WTC11 (cell line): ENCODE results near the gene ACAT2. TPM values are rescaled to one million over a fixed set of nuclear protein-coding genes. Genes with fewer than 3 reads are reported as not detected.

Experiments
- ATAC-seq: fragments of 200-7000 bp; cut with Tn5 transposase; 2 replicates; pipeline ENCODE4 v1.10.0; 2021; ENCODE audit warnings: mild to moderate bottlenecking, moderate library complexity
- CTCF ChIA-PET: fragments of 300-600 bp; sonication (Branson Sonifier 250); formaldehyde crosslinking; loops from one replicate; lab custom pipeline; 2021; ENCODE audit warnings: antibody characterized with exemption; lab: Charles Lee
- POLR2A ChIA-PET: fragments of 350-600 bp; sonication (Branson Sonifier 250); formaldehyde crosslinking; loops from one replicate; lab custom pipeline; 2021; ENCODE audit warnings: antibody characterized with exemption; lab: Charles Lee
- DNase-seq: peaks from one replicate; pipeline ENCODE4 v3.0.0; 2021; ENCODE audit warnings: low spot score
- H3K27ac Mint-ChIP-seq: 2 replicates; pipeline ENCODE4 v1.8.0; 2021; ENCODE audit warnings: mixed read lengths
- H3K27me3 Mint-ChIP-seq: 2 replicates; pipeline ENCODE4 v1.8.0; 2021; ENCODE audit warnings: low read depth, mild to moderate bottlenecking, moderate library complexity, mixed read lengths
- H3K36me3 Mint-ChIP-seq: 2 replicates; pipeline ENCODE4 v1.8.0; 2021; ENCODE audit warnings: mixed read lengths
- H3K4me1 Mint-ChIP-seq: 2 replicates; pipeline ENCODE4 v1.8.0; 2022; ENCODE audit warnings: mixed read lengths
- H3K4me3 Mint-ChIP-seq: 2 replicates; pipeline ENCODE4 v1.8.0; 2021; ENCODE audit warnings: mild to moderate bottlenecking, moderate library complexity, mixed read lengths
- H3K9me3 Mint-ChIP-seq: 2 replicates; pipeline ENCODE4 v1.8.0; 2021; ENCODE audit warnings: mixed read lengths
- CREM ChIP-seq: sonication (generic); formaldehyde crosslinking; IDR thresholded peaks from 2 replicates; pipeline ENCODE4 v1.8.1; 2022; ENCODE audit warnings: mild to moderate bottlenecking, missing genetic modification reagents, moderate library complexity
- FOXK1 ChIP-seq: sonication (generic); formaldehyde crosslinking; IDR thresholded peaks from 2 replicates; pipeline ENCODE4 v1.8.0; 2022; ENCODE audit warnings: mild to moderate bottlenecking, moderate library complexity, missing genetic modification reagents
- FOXP1 ChIP-seq: sonication (generic); formaldehyde crosslinking; IDR thresholded peaks from 2 replicates; pipeline ENCODE4 v1.8.0; 2022; ENCODE audit warnings: missing genetic modification reagents, mild to moderate bottlenecking, moderate library complexity, borderline replicate concordance
- JAZF1 ChIP-seq: fragments of 250-450 bp; sonication (Bioruptor Pico); IDR thresholded peaks from 2 replicates; pipeline ENCODE4 v1.9.0; 2021; ENCODE audit warnings: moderate library complexity, mild to moderate bottlenecking, inconsistent platforms
- MXD4 ChIP-seq: fragments of 250-450 bp; sonication (Bioruptor Pico); IDR thresholded peaks from 2 replicates; pipeline ENCODE4 v1.8.0; 2021; ENCODE audit warnings: mild to moderate bottlenecking, moderate library complexity, borderline replicate concordance
- NR1H2 ChIP-seq: sonication (generic); formaldehyde crosslinking; IDR thresholded peaks from 2 replicates; pipeline ENCODE4 v1.9.0; 2021; ENCODE audit warnings: mild to moderate bottlenecking, moderate library complexity, missing genetic modification reagents
- OVOL2 ChIP-seq: fragments of 250-450 bp; sonication (Bioruptor Pico); IDR thresholded peaks from 2 replicates; pipeline ENCODE4 v1.9.0; 2021; ENCODE audit warnings: mild to moderate bottlenecking, borderline replicate concordance
- SMAD3 ChIP-seq: sonication (generic); formaldehyde crosslinking; IDR thresholded peaks from 2 replicates; pipeline ENCODE4 v1.8.0; 2022; ENCODE audit warnings: missing genetic modification reagents, mild to moderate bottlenecking, borderline replicate concordance
- SOX15 ChIP-seq: fragments of 250-450 bp; sonication (Bioruptor Pico); IDR thresholded peaks from 2 replicates; pipeline ENCODE4 v1.9.0; 2021; ENCODE audit warnings: mild to moderate bottlenecking
- TP53 ChIP-seq: sonication (generic); formaldehyde crosslinking; IDR thresholded peaks from 2 replicates; pipeline ENCODE4 v1.8.1; 2023; ENCODE audit warnings: mild to moderate bottlenecking, missing genetic modification reagents
- total RNA-seq: library from RNA; stranded (reverse); gene quantifications from 3 replicates; pipeline ENCODE4 v1.2.3, GENCODE V29; 2021
- TF ChIP-seq, protein P1 (sequence below): sonication (generic); formaldehyde crosslinking; IDR thresholded peaks from 2 replicates; pipeline ENCODE4 v1.8.1; 2023; ENCODE audit warnings: mild to moderate bottlenecking, missing genetic modification reagents
- TF ChIP-seq, protein P2 (sequence below): sonication (generic); formaldehyde crosslinking; IDR thresholded peaks from 2 replicates; pipeline ENCODE4 v1.8.0; 2023; ENCODE audit warnings: mild to moderate bottlenecking, missing genetic modification reagents
- TF ChIP-seq, protein P3 (sequence below): fragments of 250-450 bp; sonication (Bioruptor Pico); IDR thresholded peaks from 2 replicates; pipeline ENCODE4 v1.9.0; 2021; ENCODE audit warnings: mild to moderate bottlenecking, borderline replicate concordance
- TF ChIP-seq, protein P4 (sequence below): sonication (generic); formaldehyde crosslinking; IDR thresholded peaks from 2 replicates; pipeline ENCODE4 v1.8.0; 2022; ENCODE audit warnings: mild to moderate bottlenecking, missing genetic modification reagents
- TF ChIP-seq, protein P5 (sequence below): sonication (generic); formaldehyde crosslinking; IDR thresholded peaks from 2 replicates; pipeline ENCODE4 v1.8.0; 2022; ENCODE audit warnings: mild to moderate bottlenecking, missing genetic modification reagents
- TF ChIP-seq, protein P6 (sequence below): sonication (generic); formaldehyde crosslinking; IDR thresholded peaks from 2 replicates; pipeline ENCODE4 v1.8.1; 2022; ENCODE audit warnings: mild to moderate bottlenecking, moderate library complexity, missing genetic modification reagents
- TF ChIP-seq, protein P7 (sequence below): sonication (generic); formaldehyde crosslinking; IDR thresholded peaks from 2 replicates; pipeline ENCODE4 v1.8.1; 2022; ENCODE audit warnings: missing genetic modification reagents, borderline replicate concordance
- TF ChIP-seq, protein P8 (sequence below): sonication (generic); formaldehyde crosslinking; IDR thresholded peaks from 2 replicates; pipeline ENCODE4 v1.8.1; 2022; ENCODE audit warnings: low read depth, mild to moderate bottlenecking, moderate library complexity, missing genetic modification reagents, borderline replicate concordance

Gene ACAT2
- total RNA-seq, 1 experiment from 2014 or later = 138 TPM

DNA sequence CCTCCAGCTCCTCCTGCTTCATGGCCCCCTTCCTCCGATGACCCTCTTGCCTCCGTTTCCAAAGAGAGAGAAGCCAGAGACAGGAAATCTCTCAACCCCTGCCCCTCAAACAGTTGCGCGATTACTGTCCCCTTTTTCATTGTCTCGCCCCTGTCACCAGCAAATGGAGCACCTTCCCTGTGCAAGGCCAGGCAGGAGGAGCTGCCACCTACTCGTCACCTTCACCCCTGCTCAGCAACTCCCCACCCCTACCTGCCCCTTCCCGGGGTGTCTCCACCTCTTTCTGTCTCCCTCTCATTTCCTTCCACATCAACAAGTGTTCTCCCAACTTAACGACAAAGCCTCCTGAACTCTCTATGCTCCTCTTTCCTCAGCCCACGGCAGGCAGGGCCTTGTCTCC is 51.9 kb downstream of the ACAT2 start:
- Mint-ChIP-seq H3K27ac (no peak overlapping the region), H3K4me3 (no peak overlapping the region), H3K4me1 (peaks cover 26% of the 10 kb centered on the region), H3K36me3 (no peaks in the 10 kb centered on the region), H3K27me3 (no peaks in the 10 kb centered on the region), H3K9me3 (no peaks in the 10 kb centered on the region)
- ChIA-PET POLR2A (no interaction called here), CTCF (no interaction called here)
- ATAC-seq = no peak
- TF ChIP-seq, protein P1, sequence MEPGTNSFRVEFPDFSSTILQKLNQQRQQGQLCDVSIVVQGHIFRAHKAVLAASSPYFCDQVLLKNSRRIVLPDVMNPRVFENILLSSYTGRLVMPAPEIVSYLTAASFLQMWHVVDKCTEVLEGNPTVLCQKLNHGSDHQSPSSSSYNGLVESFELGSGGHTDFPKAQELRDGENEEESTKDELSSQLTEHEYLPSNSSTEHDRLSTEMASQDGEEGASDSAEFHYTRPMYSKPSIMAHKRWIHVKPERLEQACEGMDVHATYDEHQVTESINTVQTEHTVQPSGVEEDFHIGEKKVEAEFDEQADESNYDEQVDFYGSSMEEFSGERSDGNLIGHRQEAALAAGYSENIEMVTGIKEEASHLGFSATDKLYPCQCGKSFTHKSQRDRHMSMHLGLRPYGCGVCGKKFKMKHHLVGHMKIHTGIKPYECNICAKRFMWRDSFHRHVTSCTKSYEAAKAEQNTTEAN (CRISPR knock-in tag) = no peak
- TF ChIP-seq FOXK1 (CRISPR knock-in tag) (no peak), NR1H2 (no peak), CREM (CRISPR knock-in tag) (no peak), JAZF1 (CRISPR knock-in tag) (no peak), SMAD3 (CRISPR knock-in tag) (no peak), SOX15 (CRISPR knock-in tag) (no peak), OVOL2 (CRISPR knock-in tag) (no peak), TP53 (no peak), FOXP1 (no peak), MXD4 (CRISPR knock-in tag) (no peak)
- TF ChIP-seq, protein P2, sequence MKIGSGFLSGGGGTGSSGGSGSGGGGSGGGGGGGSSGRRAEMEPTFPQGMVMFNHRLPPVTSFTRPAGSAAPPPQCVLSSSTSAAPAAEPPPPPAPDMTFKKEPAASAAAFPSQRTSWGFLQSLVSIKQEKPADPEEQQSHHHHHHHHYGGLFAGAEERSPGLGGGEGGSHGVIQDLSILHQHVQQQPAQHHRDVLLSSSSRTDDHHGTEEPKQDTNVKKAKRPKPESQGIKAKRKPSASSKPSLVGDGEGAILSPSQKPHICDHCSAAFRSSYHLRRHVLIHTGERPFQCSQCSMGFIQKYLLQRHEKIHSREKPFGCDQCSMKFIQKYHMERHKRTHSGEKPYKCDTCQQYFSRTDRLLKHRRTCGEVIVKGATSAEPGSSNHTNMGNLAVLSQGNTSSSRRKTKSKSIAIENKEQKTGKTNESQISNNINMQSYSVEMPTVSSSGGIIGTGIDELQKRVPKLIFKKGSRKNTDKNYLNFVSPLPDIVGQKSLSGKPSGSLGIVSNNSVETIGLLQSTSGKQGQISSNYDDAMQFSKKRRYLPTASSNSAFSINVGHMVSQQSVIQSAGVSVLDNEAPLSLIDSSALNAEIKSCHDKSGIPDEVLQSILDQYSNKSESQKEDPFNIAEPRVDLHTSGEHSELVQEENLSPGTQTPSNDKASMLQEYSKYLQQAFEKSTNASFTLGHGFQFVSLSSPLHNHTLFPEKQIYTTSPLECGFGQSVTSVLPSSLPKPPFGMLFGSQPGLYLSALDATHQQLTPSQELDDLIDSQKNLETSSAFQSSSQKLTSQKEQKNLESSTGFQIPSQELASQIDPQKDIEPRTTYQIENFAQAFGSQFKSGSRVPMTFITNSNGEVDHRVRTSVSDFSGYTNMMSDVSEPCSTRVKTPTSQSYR (CRISPR knock-in tag) = no peak
- TF ChIP-seq, protein P3, sequence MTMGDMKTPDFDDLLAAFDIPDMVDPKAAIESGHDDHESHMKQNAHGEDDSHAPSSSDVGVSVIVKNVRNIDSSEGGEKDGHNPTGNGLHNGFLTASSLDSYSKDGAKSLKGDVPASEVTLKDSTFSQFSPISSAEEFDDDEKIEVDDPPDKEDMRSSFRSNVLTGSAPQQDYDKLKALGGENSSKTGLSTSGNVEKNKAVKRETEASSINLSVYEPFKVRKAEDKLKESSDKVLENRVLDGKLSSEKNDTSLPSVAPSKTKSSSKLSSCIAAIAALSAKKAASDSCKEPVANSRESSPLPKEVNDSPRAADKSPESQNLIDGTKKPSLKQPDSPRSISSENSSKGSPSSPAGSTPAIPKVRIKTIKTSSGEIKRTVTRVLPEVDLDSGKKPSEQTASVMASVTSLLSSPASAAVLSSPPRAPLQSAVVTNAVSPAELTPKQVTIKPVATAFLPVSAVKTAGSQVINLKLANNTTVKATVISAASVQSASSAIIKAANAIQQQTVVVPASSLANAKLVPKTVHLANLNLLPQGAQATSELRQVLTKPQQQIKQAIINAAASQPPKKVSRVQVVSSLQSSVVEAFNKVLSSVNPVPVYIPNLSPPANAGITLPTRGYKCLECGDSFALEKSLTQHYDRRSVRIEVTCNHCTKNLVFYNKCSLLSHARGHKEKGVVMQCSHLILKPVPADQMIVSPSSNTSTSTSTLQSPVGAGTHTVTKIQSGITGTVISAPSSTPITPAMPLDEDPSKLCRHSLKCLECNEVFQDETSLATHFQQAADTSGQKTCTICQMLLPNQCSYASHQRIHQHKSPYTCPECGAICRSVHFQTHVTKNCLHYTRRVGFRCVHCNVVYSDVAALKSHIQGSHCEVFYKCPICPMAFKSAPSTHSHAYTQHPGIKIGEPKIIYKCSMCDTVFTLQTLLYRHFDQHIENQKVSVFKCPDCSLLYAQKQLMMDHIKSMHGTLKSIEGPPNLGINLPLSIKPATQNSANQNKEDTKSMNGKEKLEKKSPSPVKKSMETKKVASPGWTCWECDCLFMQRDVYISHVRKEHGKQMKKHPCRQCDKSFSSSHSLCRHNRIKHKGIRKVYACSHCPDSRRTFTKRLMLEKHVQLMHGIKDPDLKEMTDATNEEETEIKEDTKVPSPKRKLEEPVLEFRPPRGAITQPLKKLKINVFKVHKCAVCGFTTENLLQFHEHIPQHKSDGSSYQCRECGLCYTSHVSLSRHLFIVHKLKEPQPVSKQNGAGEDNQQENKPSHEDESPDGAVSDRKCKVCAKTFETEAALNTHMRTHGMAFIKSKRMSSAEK (CRISPR knock-in tag) = no peak
- TF ChIP-seq, protein P4, sequence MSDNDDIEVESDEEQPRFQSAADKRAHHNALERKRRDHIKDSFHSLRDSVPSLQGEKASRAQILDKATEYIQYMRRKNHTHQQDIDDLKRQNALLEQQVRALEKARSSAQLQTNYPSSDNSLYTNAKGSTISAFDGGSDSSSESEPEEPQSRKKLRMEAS (CRISPR knock-in tag) = no peak
- TF ChIP-seq, protein P5, sequence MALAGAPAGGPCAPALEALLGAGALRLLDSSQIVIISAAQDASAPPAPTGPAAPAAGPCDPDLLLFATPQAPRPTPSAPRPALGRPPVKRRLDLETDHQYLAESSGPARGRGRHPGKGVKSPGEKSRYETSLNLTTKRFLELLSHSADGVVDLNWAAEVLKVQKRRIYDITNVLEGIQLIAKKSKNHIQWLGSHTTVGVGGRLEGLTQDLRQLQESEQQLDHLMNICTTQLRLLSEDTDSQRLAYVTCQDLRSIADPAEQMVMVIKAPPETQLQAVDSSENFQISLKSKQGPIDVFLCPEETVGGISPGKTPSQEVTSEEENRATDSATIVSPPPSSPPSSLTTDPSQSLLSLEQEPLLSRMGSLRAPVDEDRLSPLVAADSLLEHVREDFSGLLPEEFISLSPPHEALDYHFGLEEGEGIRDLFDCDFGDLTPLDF = no peak
- TF ChIP-seq, protein P6, sequence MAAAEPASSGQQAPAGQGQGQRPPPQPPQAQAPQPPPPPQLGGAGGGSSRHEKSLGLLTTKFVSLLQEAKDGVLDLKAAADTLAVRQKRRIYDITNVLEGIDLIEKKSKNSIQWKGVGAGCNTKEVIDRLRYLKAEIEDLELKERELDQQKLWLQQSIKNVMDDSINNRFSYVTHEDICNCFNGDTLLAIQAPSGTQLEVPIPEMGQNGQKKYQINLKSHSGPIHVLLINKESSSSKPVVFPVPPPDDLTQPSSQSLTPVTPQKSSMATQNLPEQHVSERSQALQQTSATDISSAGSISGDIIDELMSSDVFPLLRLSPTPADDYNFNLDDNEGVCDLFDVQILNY (CRISPR knock-in tag) = no peak
- TF ChIP-seq, protein P7, sequence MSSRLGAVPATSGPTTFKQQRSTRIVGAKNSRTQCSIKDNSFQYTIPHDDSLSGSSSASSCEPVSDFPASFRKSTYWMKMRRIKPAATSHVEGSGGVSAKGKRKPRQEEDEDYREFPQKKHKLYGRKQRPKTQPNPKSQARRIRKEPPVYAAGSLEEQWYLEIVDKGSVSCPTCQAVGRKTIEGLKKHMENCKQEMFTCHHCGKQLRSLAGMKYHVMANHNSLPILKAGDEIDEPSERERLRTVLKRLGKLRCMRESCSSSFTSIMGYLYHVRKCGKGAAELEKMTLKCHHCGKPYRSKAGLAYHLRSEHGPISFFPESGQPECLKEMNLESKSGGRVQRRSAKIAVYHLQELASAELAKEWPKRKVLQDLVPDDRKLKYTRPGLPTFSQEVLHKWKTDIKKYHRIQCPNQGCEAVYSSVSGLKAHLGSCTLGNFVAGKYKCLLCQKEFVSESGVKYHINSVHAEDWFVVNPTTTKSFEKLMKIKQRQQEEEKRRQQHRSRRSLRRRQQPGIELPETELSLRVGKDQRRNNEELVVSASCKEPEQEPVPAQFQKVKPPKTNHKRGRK (CRISPR knock-in tag) = no peak
- TF ChIP-seq, protein P8, sequence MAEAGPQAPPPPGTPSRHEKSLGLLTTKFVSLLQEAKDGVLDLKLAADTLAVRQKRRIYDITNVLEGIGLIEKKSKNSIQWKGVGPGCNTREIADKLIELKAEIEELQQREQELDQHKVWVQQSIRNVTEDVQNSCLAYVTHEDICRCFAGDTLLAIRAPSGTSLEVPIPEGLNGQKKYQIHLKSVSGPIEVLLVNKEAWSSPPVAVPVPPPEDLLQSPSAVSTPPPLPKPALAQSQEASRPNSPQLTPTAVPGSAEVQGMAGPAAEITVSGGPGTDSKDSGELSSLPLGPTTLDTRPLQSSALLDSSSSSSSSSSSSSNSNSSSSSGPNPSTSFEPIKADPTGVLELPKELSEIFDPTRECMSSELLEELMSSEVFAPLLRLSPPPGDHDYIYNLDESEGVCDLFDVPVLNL = no peak
- no peak for DNase-seq
